HepG2 (cell line): ENCODE results near the gene MMP17. TPM values are rescaled to one million over a fixed set of nuclear protein-coding genes. Genes with fewer than 3 reads are reported as not detected.

Source experiments
- ATAC-seq: fragments of 200-7000 bp; cut with Tn5 transposase; 3 replicates; pipeline ENCODE4 v1.9.1; 2020; ENCODE audit warnings: mild to moderate bottlenecking, moderate library complexity
- BruUV-seq: library from RNA; stranded (reverse); fragments of 400-500 nt; replicated peaks from 2 replicates; lab custom pipeline; 2021; lab: Mats Ljungman, UMichigan
- CTCF ChIA-PET: fragments of 300-600 bp; formaldehyde crosslinking; extraction: SDS; loops from one replicate; lab custom pipeline; 2021; ENCODE audit warnings: low total read pairs, inconsistent platforms, low intra/inter-chr PET ratio; lab: Yijun Ruan, JAX
- POLR2A ChIA-PET: fragments of 350-600 bp; sonication (Branson Sonifier 250); formaldehyde crosslinking; loops from one replicate; lab custom pipeline; 2020; ENCODE audit warnings: antibody characterized with exemption, inconsistent platforms; lab: Yijun Ruan, JAX
- DNase-seq: peaks from one replicate; pipeline ENCODE4 v3.0.0-alpha.2; 2015; ENCODE audit warnings: low spot score
- FAIRE-seq: peaks from 3 replicates; lab custom pipeline; 2011; peaks lifted over from hg19 to GRCh38; lab: Jason Lieb, UNC
- H2AFZ ChIP-seq: one replicate; pipeline ENCODE4 v1.6.1; 2011; ENCODE audit warnings: low read length, inconsistent platforms
- H3K27ac ChIP-seq: fragments of 300-600 bp; 3 replicates; pipeline ENCODE4 v1.8.0; 2011; ENCODE audit warnings: mixed run types, mild to moderate bottlenecking, mixed read lengths, low read length, inconsistent platforms; ENCODE audit not compliant: insufficient read depth; ENCODE audit errors: extremely low read length
- H3K27me3 ChIP-seq, 2 experiments: fragments of 200-600 bp in 1 of 2; 2 replicates in 1 of 2; 3 replicates in 1 of 2; pipeline versions ENCODE4 v1.6.0 to v1.8.0; 2011; ENCODE audit warnings: low read length in 2 of 2, mild to moderate bottlenecking in 2 of 2, moderate library complexity in 2 of 2, inconsistent platforms in 1 of 2; ENCODE audit not compliant: insufficient read depth in 2 of 2, control insufficient read depth in 1 of 2
- H3K36me3 ChIP-seq, 2 experiments: fragments of 200-600 bp in 1 of 2; replicated peaks in 1 of 2; 2 replicates in 1 of 2; 3 replicates in 1 of 2; pipeline versions ENCODE4 v1.5.1 to v1.8.0; 2011; ENCODE audit warnings: low read length in 2 of 2, inconsistent platforms in 1 of 2; ENCODE audit not compliant: insufficient read depth in 2 of 2, control insufficient read depth in 1 of 2
- H3K4me1 ChIP-seq: 2 replicates; pipeline ENCODE4 v1.5.1; 2012; ENCODE audit warnings: low read length, inconsistent platforms; ENCODE audit not compliant: insufficient read depth
- H3K4me2 ChIP-seq: 2 replicates; pipeline ENCODE4 v1.6.0; 2011; ENCODE audit warnings: low read depth, low read length, inconsistent platforms
- H3K4me3 ChIP-seq, 3 experiments: fragments of 200-600 bp in 1 of 3; sonication (generic), shearing (Covaris generic) in 1 of 3; replicated peaks in 1 of 3; 2 replicates each; pipeline ENCODE4 v1.5.1; 2011 to 2016; ENCODE audit warnings: low read length in 3 of 3, inconsistent platforms in 2 of 3, low read depth in 2 of 3, mild to moderate bottlenecking in 2 of 3, control low read depth in 1 of 3, mixed read lengths in 1 of 3; ENCODE audit not compliant: insufficient read depth in 1 of 3
- H3K79me2 ChIP-seq: one replicate; pipeline ENCODE4 v1.6.1; 2011; ENCODE audit warnings: low read length, inconsistent platforms; ENCODE audit not compliant: insufficient read depth
- H3K9ac ChIP-seq: 2 replicates; pipeline ENCODE4 v1.6.0; 2011; ENCODE audit warnings: mild to moderate bottlenecking, low read depth, low read length, inconsistent platforms; ENCODE audit not compliant: insufficient read depth
- H3K9me3 ChIP-seq: 2 replicates; pipeline ENCODE4 v1.5.1; 2012; ENCODE audit warnings: mild to moderate bottlenecking, low read length
- H4K20me1 ChIP-seq: 2 replicates; pipeline ENCODE4 v1.6.0; 2011; ENCODE audit warnings: inconsistent platforms, mild to moderate bottlenecking, low read length, moderate library complexity; ENCODE audit not compliant: insufficient read depth
- ARNT ChIP-seq: fragments of 450-650 bp; IDR thresholded peaks from 2 replicates; pipeline ENCODE4 v1.6.1; 2017
- ELF4 ChIP-seq: sonication (generic); formaldehyde crosslinking; IDR thresholded peaks from 2 replicates; pipeline ENCODE4 v1.5.0; 2020; ENCODE audit warnings: missing genetic modification reagents, mild to moderate bottlenecking, moderate library complexity, borderline replicate concordance
- ESRRA ChIP-seq: sonication (generic); formaldehyde crosslinking; IDR thresholded peaks from 2 replicates; pipeline ENCODE4 v1.5.1; 2020; ENCODE audit warnings: mild to moderate bottlenecking, low read depth, missing genetic modification reagents
- EZH2 ChIP-seq: conservative IDR thresholded peaks from 2 replicates; pipeline ENCODE4 v1.6.1; 2012; ENCODE audit warnings: mild to moderate bottlenecking, low read depth, low read length, moderate library complexity
- FOXC1 ChIP-seq: sonication (generic); formaldehyde crosslinking; IDR thresholded peaks from 2 replicates; pipeline ENCODE4 v1.8.0; 2022; ENCODE audit warnings: mild to moderate bottlenecking, missing genetic modification reagents, borderline replicate concordance
- KDM1A ChIP-seq: IDR thresholded peaks from 2 replicates; pipeline ENCODE4 v1.6.1; 2016; ENCODE audit warnings: missing compliant biosample characterization
- KLF11 ChIP-seq: IDR thresholded peaks from 2 replicates; pipeline ENCODE4 v1.6.1; 2016; ENCODE audit warnings: missing compliant biosample characterization
- RBAK ChIP-seq: sonication (generic); formaldehyde crosslinking; IDR thresholded peaks from 2 replicates; pipeline ENCODE4 v1.5.1; 2020; ENCODE audit warnings: mild to moderate bottlenecking, missing genetic modification reagents
- SNAPC2 ChIP-seq: sonication (generic); formaldehyde crosslinking; IDR thresholded peaks from 2 replicates; pipeline ENCODE4 v1.8.1; 2022; ENCODE audit warnings: mild to moderate bottlenecking, missing genetic modification reagents
- THAP9 ChIP-seq: sonication (generic); formaldehyde crosslinking; IDR thresholded peaks from 2 replicates; pipeline ENCODE4; 2020; ENCODE audit warnings: missing genetic modification reagents, mild to moderate bottlenecking, borderline replicate concordance
- ZNF367 ChIP-seq: sonication (generic); formaldehyde crosslinking; IDR thresholded peaks from 2 replicates; pipeline ENCODE4 v1.4.0; 2020; ENCODE audit warnings: missing genetic modification reagents, borderline replicate concordance
- ZNF605 ChIP-seq: sonication (generic); formaldehyde crosslinking; IDR thresholded peaks from 2 replicates; pipeline ENCODE4 v1.8.0; 2022; ENCODE audit warnings: mild to moderate bottlenecking, missing genetic modification reagents
- ZNF713 ChIP-seq: sonication (generic); formaldehyde crosslinking; IDR thresholded peaks from 2 replicates; pipeline ENCODE4 v1.4.0; 2020; ENCODE audit warnings: mild to moderate bottlenecking, missing genetic modification reagents
- WGBS: methylation state at CpG from one replicate; pipeline ENCODE4 v1.1.6; 2017; ENCODE audit warnings: low lambda C conversion rate; 5-methylcytosine and 5-hydroxymethylcytosine counted together
- in situ Hi-C: cut with HindIII; loops from 2 replicates; pipeline ENCODE4 v1.10.0; 2017; ENCODE audit warnings: low pct_unique_long_range_greater_than_20kb; ENCODE audit not compliant: extremely low pct_ligation_motif_present
- intact Hi-C: fragments of 100-400 bp; cut with micrococcal nuclease; formaldehyde crosslinking; loops from one replicate; pipeline ENCODE4 v1.10.0; 2022; ENCODE audit not compliant: unreplicated experiment
- polyA plus RNA-seq, 8 experiments: library from polyadenylated mRNA; depleted of rRNA in 3 of 8; stranded (reverse) in 7 of 8; unstranded in 1 of 8; fragments of >200 nt; fragmentation: Illumina TruSeq in 4 of 8; extraction: Trizol in 4 of 8; gene quantifications; 2 replicates each; pipeline versions ENCODE4 v1.2.1 to v1.2.3, GENCODE V29; 2011 to 2016; ENCODE audit warnings: low read depth in 4 of 8, missing spikeins in 1 of 8, mixed read lengths in 1 of 8; ENCODE audit not compliant: insufficient read depth in 1 of 8
- total RNA-seq, 5 experiments: library from RNA; depleted of rRNA; stranded (reverse); fragments of >200 nt; fragmentation: Illumina TruSeq; extraction: Trizol; gene quantifications; 2 replicates each; pipeline ENCODE4 v1.2.3, GENCODE V29; 2016; ENCODE audit warnings: low read depth in 1 of 5
- TF ChIP-seq, protein P1 (sequence below): sonication (generic); formaldehyde crosslinking; IDR thresholded peaks from 2 replicates; pipeline ENCODE4 v1.5.0; 2020; ENCODE audit warnings: mild to moderate bottlenecking, low read depth, missing genetic modification reagents, borderline replicate concordance
- TF ChIP-seq, protein P2 (sequence below): sonication (generic); formaldehyde crosslinking; IDR thresholded peaks from 2 replicates; pipeline ENCODE4 v1.5.0; 2020; ENCODE audit warnings: mild to moderate bottlenecking, missing genetic modification reagents
- TF ChIP-seq, protein P3 (sequence below): sonication (generic); formaldehyde crosslinking; IDR thresholded peaks from 2 replicates; pipeline ENCODE4 v1.4.0; 2020; ENCODE audit warnings: missing genetic modification reagents

Gene MMP17
- total and polyA plus RNA-seq, 2 of the 13 experiments (the other 11 are each of a cell fraction or from before 2014, with no cell fraction given) = 0.55 to 0.80 TPM

DNA sequence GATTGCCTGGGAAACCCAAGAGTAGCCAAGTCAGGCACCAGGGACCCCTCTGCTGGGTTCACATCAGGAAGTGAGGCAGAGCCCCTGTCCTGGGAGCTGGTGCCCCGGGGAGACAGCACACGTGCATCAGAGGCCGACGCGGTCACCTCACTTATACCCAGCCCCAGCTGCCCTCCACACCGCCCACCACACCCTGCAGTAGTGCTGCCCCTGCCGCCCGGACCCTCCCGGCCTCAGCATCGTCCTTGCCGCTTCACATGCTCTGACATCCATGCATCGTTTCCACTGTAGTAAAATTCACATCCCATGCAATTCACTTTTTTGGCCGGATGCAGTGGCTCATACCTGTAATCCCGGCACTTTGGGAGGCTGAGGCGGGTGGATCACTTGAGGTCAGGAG lies 14.0 kb downstream of the MMP17 start (continued):
- TF ChIP-seq ESRRA (no peak), ZNF367 (no peak), RBAK (CRISPR knock-in tag) (no peak), KDM1A (no peak), ELF4 (CRISPR knock-in tag) (no peak)
- TF ChIP-seq, protein P1, sequence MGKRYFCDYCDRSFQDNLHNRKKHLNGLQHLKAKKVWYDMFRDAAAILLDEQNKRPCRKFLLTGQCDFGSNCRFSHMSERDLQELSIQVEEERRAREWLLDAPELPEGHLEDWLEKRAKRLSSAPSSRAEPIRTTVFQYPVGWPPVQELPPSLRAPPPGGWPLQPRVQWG (CRISPR knock-in tag) = no peak

DNA sequence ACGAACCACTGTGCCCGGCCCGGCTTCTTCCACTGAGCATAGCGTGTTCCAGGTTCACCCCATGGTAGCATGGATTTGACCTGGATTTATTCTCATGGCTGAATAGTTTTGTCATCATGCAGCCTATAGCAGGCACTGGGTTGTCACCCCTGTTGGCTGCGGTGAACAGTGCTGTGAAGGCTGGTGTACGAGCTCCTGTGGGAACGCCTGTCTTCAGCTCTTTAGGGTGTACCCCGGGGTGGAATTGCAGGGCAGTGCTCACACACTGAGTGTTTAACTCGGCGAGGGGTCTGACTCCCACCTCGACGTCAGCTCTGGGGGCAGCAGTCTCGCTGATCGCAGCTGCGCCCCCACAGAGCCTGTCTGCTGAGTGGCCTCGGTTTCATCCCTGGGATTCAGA lies 15.3 kb downstream of the MMP17 start:
- H3K27me3 ChIP-seq = no peaks in the 10 kb centered on the region; a peak in 1 of 5 replicates
- in situ Hi-C loops = loop anchor here (25.0 kb wide), 1 partner anchor 731 kb away; no protein-coding TSS in a partner anchor
- POLR2A ChIA-PET = no interaction called here
- FAIRE-seq = no peak
- H3K36me3 ChIP-seq = no peaks in the 10 kb centered on the region
- H3K9ac ChIP-seq = no peak overlapping the region
- no peaks in the 10 kb centered on the region for H3K79me2 ChIP-seq
- no peaks in the 10 kb centered on the region for H3K9me3 ChIP-seq
- TF ChIP-seq THAP9 (no peak), ARNT (no peak), KLF11 (no peak), EZH2 (no peak), ZNF713 (CRISPR knock-in tag) (no peak), FOXC1 (CRISPR knock-in tag) (no peak), ZNF605 (CRISPR knock-in tag) (no peak), SNAPC2 (CRISPR knock-in tag) (no peak)
- TF ChIP-seq, protein P2, sequence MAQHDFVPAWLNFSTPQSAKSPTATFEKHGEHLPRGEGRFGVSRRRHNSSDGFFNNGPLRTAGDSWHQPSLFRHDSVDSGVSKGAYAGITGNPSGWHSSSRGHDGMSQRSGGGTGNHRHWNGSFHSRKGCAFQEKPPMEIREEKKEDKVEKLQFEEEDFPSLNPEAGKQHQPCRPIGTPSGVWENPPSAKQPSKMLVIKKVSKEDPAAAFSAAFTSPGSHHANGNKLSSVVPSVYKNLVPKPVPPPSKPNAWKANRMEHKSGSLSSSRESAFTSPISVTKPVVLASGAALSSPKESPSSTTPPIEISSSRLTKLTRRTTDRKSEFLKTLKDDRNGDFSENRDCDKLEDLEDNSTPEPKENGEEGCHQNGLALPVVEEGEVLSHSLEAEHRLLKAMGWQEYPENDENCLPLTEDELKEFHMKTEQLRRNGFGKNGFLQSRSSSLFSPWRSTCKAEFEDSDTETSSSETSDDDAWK (CRISPR knock-in tag) = no peak
- TF ChIP-seq, protein P3, sequence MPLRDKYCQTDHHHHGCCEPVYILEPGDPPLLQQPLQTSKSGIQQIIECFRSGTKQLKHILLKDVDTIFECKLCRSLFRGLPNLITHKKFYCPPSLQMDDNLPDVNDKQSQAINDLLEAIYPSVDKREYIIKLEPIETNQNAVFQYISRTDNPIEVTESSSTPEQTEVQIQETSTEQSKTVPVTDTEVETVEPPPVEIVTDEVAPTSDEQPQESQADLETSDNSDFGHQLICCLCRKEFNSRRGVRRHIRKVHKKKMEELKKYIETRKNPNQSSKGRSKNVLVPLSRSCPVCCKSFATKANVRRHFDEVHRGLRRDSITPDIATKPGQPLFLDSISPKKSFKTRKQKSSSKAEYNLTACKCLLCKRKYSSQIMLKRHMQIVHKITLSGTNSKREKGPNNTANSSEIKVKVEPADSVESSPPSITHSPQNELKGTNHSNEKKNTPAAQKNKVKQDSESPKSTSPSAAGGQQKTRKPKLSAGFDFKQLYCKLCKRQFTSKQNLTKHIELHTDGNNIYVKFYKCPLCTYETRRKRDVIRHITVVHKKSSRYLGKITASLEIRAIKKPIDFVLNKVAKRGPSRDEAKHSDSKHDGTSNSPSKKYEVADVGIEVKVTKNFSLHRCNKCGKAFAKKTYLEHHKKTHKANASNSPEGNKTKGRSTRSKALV = no peak
- no peak overlapping the region for H3K4me3 ChIP-seq
- H3K4me2 ChIP-seq = no peak overlapping the region
- H4K20me1 ChIP-seq = no peaks in the 10 kb centered on the region
- H3K4me1 ChIP-seq = peaks cover 16% of the 10 kb centered on the region
- CTCF ChIA-PET = no interaction called here
- DNase-seq = no peak
- H3K27ac ChIP-seq = no peak overlapping the region
- no peak overlapping the region for H2AFZ ChIP-seq
- no peak for ATAC-seq
- intact Hi-C loops = no loop called here
- WGBS = 83% methylated on average over 10 of the region's 16 CpGs
- no TSS peak for BruUV-seq
